Prostate gland (tissue), 2 donors: ENCODE data around the gene RPP14.

ENCODE experiments used
- CTCF ChIP-seq, 4 experiments: fragments of 200-600 bp in 2 of 4; fragments of 450-650 bp in 2 of 4; sonication (generic) in 2 of 4; IDR thresholded peaks; 1 replicate in 3 of 4; 2 replicates in 1 of 4; pipeline ENCODE4 v1.5.1; 2016 to 2019; ENCODE audit warnings: antibody characterized with exemption in 4 of 4, mild to moderate bottlenecking in 2 of 4, moderate library complexity in 2 of 4
- POLR2A ChIP-seq: fragments of 450-650 bp; IDR thresholded peaks from one replicate; pipeline ENCODE4 v1.6.1; 2016; ENCODE audit warnings: antibody characterized with exemption, mild to moderate bottlenecking
- POLR2AphosphoS5 ChIP-seq: sonication (generic); formaldehyde crosslinking; IDR thresholded peaks from one replicate; pipeline ENCODE4 v1.6.1; 2017; ENCODE audit warnings: antibody characterized with exemption

DNA sequence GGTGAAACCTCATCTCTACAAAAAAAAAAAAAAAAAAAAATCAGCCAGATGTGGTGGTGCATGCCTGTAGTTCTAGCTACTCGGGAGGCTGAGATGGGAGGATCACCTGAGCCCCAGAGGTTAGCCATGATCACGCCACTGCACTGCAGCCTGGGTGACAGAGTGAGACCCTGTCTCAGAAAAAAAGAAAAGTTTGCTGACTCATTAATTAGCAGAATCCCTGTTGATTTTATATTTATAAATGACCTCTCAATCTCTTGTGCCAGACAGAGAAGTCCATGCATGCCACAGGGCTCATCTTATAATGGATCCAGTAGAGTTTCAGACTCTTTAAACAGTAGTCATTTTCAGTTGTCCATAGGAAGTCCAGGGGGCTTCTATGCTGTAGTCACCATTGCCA is 35.6 kb upstream of the RPP14 start:
- no peak for TF ChIP-seq CTCF (IDR thresholded peaks at IDR 0.05)
- TF ChIP-seq POLR2A, result no peak
- TF ChIP-seq POLR2AphosphoS5, result no peak
